MM.1S (cell line): ENCODE results near the gene CCDC195.

Experiments used
- CTCF ChIP-seq: fragments of 300-600 bp; sonication (generic); IDR thresholded peaks from 2 replicates; pipeline ENCODE4 v1.5.1; 2016; ENCODE audit warnings: antibody characterized with exemption, low read length, mixed read lengths
- EZH2 ChIP-seq: fragments of 300-600 bp; sonication (generic); optimal IDR thresholded peaks from 2 replicates; pipeline ENCODE3; 2017; ENCODE audit warnings: low read depth, mild to moderate bottlenecking, antibody characterized with exemption, low read length, mixed read lengths

GRCh38 chr2:224671731-224672130 lies 44.4 kb downstream of the CCDC195 start:
- TF ChIP-seq CTCF (no peak), EZH2 (no peak)
